ENCODE data around the gene C1orf115. TPM values are rescaled to one million over a fixed set of nuclear protein-coding genes. Genes with fewer than 3 reads are reported as not detected.

C1orf115 gene
- polyA plus RNA-seq, 4 donors: 7.4 to 27.7 (median 22.2) TPM

Other genes with a start within 250 kb of the C1orf115 start
- 10 to 100 TPM in 3 of 4 donors, 1 to 10 TPM in 1; 8.4 to 11.2 (median 10.8) TPM for gene MARK1, start 162.2 kb upstream of the C1orf115 start, polyA plus RNA-seq (ENCODE audit: insufficient read length in 4 of 4)
- gene MTARC2, start 58.0 kb downstream of the C1orf115 start, polyA plus RNA-seq (ENCODE audit: insufficient read length in 4 of 4): 10 to 100 TPM; 12.5 to 53.1 (median 48.4) TPM
- 10 to 100 TPM in 3 of 4 donors, 1 to 10 TPM in 1; 6.3 to 26.2 (median 18.9) TPM for gene MTARC1, start 96.5 kb downstream of the C1orf115 start, polyA plus RNA-seq (ENCODE audit: insufficient read length in 4 of 4)
- gene HLX, start 189.1 kb downstream of the C1orf115 start, polyA plus RNA-seq (ENCODE audit: insufficient read length in 4 of 4): 10 to 100 TPM in 1 of 4 donors, 1 to 10 TPM in 3; 8.3 to 11.2 (median 9.6) TPM

All from left renal pelvis (tissue), 4 donors.